IPS DF 6.9 (cell line): Measurements from ENCODE around the gene SPATC1L.
"Not testable (repeated sequence)": the region's sequence is repeated elsewhere in the genome, so short reads cannot be mapped to it uniquely, and the experiment has no call there.

Experiments used
- DNase-seq: peaks from one replicate; pipeline ENCODE4 v3.0.0-alpha.2; 2013; ENCODE audit warnings: low read depth, low spot score
- H3K27ac ChIP-seq: one replicate; pipeline ENCODE4 v1.5.1; 2013; ENCODE audit warnings: low read length, control low read depth
- H3K27me3 ChIP-seq: 2 replicates; pipeline ENCODE4 v1.6.1; 2013; ENCODE audit warnings: mild to moderate bottlenecking, low read length; ENCODE audit not compliant: control insufficient read depth, insufficient read depth
- H3K36me3 ChIP-seq: 2 replicates; pipeline ENCODE4 v1.6.1; 2013; ENCODE audit warnings: low read length; ENCODE audit not compliant: control insufficient read depth, insufficient read depth
- H3K4me1 ChIP-seq: 2 replicates; pipeline ENCODE4 v1.6.1; 2013; ENCODE audit warnings: low read length; ENCODE audit not compliant: control insufficient read depth, insufficient read depth
- H3K4me3 ChIP-seq: 2 replicates; pipeline ENCODE4 v1.5.1; 2013; ENCODE audit warnings: mild to moderate bottlenecking, low read length
- H3K9me3 ChIP-seq: 2 replicates; pipeline ENCODE4 v1.6.1; 2013; ENCODE audit warnings: low read length, inconsistent platforms; ENCODE audit not compliant: control insufficient read depth, insufficient read depth
- WGBS: extraction: QIAGEN DNeasy Blood & Tissue Kit; methylation state at CpG from one replicate; pipeline ENCODE4 v1.1.7; 2013; ENCODE audit warnings: mixed read lengths, missing lambda C conversion rate; ENCODE audit not compliant: insufficient read length, insufficient coverage; 5-methylcytosine and 5-hydroxymethylcytosine counted together

The SPATC1L gene

DNA sequence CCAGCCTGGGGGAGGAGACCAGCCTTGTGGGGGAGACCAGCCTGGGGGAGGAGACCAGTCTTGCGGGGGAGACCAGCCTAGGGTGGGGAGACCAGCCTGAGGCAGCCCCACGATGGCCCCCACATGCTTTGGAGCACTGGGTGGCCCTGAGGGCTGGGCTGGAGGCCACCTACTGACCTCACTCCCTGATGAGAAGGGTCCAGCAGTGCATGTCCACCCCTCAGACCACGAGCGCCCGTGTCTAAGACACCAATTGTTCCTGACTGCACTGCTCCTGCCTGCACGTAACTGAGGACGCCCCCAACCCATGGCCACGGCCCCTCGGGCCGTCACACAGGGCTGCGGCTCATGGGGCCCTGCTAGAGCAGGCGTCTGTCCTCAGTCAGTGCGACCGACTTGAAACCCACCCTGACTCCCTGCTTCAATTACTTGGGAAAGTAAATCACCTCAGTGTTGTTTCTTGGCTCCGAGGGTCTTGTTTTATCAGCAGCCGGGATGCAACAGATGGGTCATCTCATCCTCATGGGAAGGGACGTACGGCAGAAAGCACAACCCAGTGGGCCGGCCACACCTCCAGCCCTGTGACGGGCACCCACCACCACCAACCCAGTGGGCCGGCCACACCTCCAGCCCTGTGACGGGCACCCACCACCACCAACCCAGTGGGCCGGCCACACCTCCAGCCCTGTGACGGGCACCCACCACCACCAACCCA lies at the start of gene SPATC1L:
SPATC1L (minus strand) TSS at position 550 of the 715 bp plus-strand sequence. CDS start 1,643 bp downstream, outside the sequence.
- Histone ChIP-seq H3K27ac (no peak within 1 kb of the TSS), H3K27me3 (no peaks in the 10 kb centered on the region), H3K4me1 (no peaks in the 10 kb centered on the region; the same call in 1 of the 2 replicates), H3K9me3 (no peaks in the 10 kb centered on the region), H3K36me3 (peaks cover 2% of the 10 kb centered on the region; the same call in 1 of the 2 replicates), H3K4me3 (peak within 1 kb of the TSS; percentile 91)
- DNase-seq, result no peak
- no CpG with 5 or more reads among the region's 24 CpGs for WGBS

DNA sequence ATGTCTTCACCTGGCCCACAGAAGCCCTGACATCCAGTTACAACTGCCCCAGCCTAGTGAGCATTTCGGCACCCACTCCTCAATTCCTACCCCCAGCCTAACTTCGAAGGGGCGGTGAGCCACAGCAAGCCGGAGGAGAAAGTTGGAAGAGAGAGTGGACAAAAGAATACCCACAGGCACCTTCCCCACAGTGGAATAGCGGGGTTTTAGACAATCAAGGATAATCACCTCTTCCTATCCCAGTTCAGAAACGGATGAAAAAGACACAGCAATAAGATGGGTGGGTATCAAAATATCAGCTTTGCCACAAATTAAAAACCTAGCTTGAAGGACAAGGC lies 45.6 kb upstream of the SPATC1L start:
- no peak for DNase-seq
- Histone ChIP-seq H3K36me3 (peaks cover 6% of the 10 kb centered on the region; the same call in 1 of the 2 replicates), H3K27me3 (no peaks in the 10 kb centered on the region), H3K9me3 (no peaks in the 10 kb centered on the region), H3K4me3 (peak overlapping the region; percentile 58; the same call in 1 of the 2 replicates), H3K4me1 (no peaks in the 10 kb centered on the region; the same call in 1 of the 2 replicates), H3K27ac (no peak overlapping the region)
- WGBS, result no CpG with 5 or more reads among the region's 6 CpGs

DNA sequence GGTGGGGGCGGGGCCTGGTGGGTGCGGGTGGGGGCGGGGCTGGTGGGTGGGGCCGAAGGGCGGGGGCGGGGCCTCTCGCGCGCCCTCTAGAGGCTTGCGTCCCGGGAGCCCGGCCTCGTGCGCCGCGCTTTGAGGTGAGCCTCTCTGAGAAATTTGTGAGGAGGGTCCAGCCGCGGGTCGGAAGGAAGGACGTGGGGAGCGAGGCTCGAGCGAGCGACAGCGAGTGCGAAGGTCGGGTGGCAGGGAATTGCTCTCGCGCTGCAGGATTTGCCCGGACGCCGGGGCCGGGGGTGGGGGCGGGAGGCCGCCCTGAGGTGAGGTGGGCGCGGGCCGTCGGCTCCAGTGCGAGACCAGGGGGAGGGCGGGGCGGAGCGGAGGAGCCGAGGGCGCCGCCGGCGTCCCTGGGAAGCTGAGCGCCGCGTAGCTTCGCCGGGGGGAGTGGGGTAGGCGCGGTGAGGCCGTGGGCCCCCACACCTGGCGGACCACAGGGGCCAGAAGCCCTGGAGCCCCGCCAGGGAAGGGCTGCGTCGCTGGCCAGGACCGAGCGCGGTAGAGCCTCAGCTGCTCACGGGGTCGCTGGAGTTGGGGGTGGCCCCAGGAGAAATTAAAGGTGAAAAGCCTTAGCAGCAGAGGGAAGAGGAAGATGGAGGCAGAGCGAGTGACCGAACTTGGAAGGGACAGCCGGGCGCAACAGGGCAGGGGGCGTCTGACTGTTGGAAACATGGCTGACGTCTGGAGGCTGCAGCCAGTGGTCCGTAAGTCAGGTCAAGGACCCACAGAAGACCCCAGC lies 45.1 kb upstream of the SPATC1L start:
- no peaks in the 10 kb centered on the region; the same call in 1 of the 2 replicates for H3K4me1 ChIP-seq
- H3K27me3 ChIP-seq, result no peaks in the 10 kb centered on the region
- H3K36me3 ChIP-seq, result peaks cover 1% of the 10 kb centered on the region; the same call in 1 of the 2 replicates
- WGBS, result no CpG with 5 or more reads among the region's 72 CpGs
- H3K27ac ChIP-seq, result no peak overlapping the region
- H3K4me3 ChIP-seq, result peak overlapping the region; percentile 58
- no peak for DNase-seq
- H3K9me3 ChIP-seq, result no peaks in the 10 kb centered on the region

DNA sequence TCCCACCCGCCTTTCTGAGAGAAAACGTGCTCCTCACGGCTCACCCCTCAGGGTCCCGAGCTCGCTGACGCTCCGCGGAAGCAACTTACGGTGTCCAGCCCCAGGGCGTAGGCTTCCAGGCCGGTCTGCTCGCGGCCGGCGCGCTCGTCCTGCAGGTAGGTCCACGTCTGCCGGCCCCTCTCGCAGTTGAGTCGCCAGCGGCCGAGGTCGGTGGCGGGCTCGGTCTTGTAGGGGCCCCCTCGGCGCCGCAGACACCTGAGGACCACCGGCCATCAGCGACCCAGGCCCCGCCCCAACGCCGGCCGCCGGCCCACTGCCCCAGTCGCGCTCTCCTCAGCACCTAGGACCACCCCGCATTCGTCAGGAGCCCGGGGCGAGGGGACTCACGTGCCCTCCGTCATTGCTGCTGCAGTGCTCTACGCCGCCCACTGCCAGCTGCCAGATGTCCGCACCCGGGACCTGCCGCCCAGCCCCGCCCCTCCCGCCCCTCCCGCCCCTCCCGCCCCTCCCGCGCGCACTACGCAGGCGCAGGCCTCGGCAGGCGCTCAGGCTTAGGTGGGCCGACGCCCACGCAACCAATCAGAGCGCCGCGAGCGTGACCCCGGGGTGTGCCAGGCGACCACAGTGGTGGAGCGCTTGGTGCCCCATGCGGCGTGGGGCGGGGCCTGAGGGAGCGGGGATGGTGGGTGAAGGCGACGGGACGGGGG lies 44.2 kb upstream of the SPATC1L start, which contains the start of gene LSS:
LSS (minus strand) TSS at position 430 of the 707 bp plus-strand sequence; CDS start at position 401, 29 bp downstream.
- no peaks in the 10 kb centered on the region; the same call in 1 of the 2 replicates for H3K4me1 ChIP-seq
- peak within 1 kb of the TSS; percentile 58 for H3K4me3 ChIP-seq
- WGBS, result no CpG with 5 or more reads among the region's 77 CpGs
- H3K9me3 ChIP-seq, result no peaks in the 10 kb centered on the region
- H3K27ac ChIP-seq, result no peak within 1 kb of the TSS
- H3K36me3 ChIP-seq, result no peaks in the 10 kb centered on the region; the same call in 1 of the 2 replicates
- peak; percentile 89 for DNase-seq
- no peaks in the 10 kb centered on the region for H3K27me3 ChIP-seq

DNA sequence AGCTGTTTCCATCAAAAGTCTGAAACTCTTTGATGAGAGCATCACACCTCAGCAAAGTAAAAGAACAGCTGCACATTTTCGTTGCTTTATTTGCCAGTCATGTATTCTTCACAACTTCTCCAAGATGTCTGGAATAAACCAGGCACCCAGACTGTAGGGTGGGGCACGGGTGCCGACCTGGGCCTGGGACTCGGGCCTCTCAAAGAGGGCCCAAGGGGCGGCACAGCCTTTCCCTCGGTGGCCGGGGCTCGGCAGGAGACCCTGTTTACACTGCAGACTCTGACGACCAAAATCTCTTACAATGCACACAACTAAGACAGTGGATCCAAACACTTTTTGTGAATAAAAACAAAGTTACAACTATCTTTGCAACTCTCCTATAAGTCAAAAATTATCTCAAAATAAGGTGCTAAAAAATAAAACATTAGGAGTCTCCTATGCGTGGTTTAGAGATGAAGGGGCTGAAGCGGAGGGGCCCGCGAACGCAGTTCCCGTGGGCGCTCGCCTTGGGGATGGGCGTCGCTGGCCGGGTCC lies 43.6 kb upstream of the SPATC1L start:
- no peaks in the 10 kb centered on the region; the same call in 1 of the 2 replicates for H3K4me1 ChIP-seq
- DNase-seq, result no peak
- H3K27me3 ChIP-seq, result no peaks in the 10 kb centered on the region
- H3K4me3 ChIP-seq, result peak overlapping the region; percentile 58; the same call in 1 of the 2 replicates
- no peaks in the 10 kb centered on the region for H3K9me3 ChIP-seq
- WGBS, result no CpG with 5 or more reads among the region's 20 CpGs
- H3K36me3 ChIP-seq, result no peaks in the 10 kb centered on the region; the same call in 1 of the 2 replicates
- no peak overlapping the region for H3K27ac ChIP-seq

DNA sequence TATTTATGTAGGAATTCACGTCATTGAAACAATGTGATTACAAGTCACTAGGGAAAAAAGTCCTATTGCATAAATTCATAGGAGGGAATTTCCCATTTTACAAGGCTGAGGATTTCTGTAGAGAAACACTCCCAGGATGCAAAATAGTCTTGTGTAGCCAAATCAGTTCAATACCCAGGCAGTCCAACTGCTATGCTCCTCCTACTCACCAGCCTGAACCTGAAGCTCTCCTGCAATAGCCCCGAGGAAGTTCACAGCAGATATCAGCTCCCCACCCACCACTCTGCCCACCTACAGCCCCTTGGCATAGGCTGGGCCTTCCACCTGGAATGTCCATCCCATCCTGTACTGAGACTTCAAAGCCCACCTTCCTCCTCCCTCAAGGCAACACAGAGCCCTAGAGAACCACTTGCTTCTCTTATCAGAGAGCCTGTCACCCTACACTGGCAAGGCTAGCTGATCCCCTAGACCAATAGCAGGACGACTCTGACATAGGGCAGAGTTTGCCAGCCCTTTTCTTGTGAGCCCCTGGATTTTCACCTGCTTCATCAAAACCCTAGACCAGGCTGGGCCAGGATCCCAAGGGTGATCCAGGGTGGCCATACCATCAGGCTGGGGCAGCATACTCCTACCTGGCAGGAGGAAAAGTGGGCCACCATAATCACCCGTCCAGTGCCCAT lies 42.8 kb upstream of the SPATC1L start:
- Histone ChIP-seq H3K4me1 (no peaks in the 10 kb centered on the region; the same call in 1 of the 2 replicates), H3K36me3 (no peaks in the 10 kb centered on the region; the same call in 1 of the 2 replicates), H3K9me3 (no peaks in the 10 kb centered on the region), H3K4me3 (no peak overlapping the region; the same call in 1 of the 2 replicates), H3K27me3 (no peaks in the 10 kb centered on the region), H3K27ac (no peak overlapping the region)
- WGBS, result no CpG with 5 or more reads among the region's 4 CpGs
- DNase-seq, result no peak

DNA sequence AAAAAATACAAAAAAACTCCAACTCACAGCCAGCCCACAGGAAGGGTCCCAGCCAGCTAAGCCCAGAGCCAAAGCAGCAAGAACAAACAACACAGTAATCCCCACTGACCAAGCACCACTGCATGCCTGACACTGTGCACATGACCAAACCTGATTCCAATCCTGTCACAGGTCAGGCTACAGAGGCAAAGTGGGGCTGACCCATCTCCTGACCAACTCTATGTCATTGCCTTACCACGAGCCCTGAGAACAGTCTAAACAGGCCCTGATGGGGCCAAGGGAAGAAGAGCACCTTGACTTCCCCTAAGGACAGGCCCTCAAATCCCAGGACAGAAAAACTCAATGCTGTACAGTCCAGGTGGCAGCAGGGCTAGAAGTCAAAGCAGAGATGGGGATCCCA lies 41.9 kb upstream of the SPATC1L start:
- Histone ChIP-seq H3K4me3 (no peak overlapping the region), H3K36me3 (peaks cover 4% of the 10 kb centered on the region; the same call in 1 of the 2 replicates), H3K4me1 (no peaks in the 10 kb centered on the region; the same call in 1 of the 2 replicates), H3K9me3 (no peaks in the 10 kb centered on the region), H3K27ac (no peak overlapping the region), H3K27me3 (no peaks in the 10 kb centered on the region)
- WGBS, result no CpG with 5 or more reads among the region's 1 CpG
- no peak for DNase-seq

DNA sequence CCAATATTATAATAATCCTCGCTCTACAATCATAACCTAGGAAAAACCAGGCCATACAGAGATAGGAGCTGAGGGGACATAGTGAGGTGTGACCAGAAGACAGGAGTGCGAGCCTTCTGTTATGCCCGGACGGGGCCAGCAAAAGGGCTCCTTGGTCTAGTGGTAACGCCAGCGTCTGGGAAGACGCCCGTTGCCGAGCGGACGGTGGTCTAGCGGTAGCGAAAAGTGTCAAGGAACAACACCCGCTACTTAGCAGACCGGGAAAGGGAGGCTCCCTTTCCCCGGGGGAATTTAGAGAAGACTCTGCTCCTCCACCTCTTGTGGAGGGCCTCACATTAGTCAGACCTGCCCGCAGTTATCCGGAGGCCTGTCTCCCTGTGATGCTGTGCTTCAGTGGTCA lies 39.4 kb upstream of the SPATC1L start:
- H3K4me3 ChIP-seq, H3K4me1 ChIP-seq, DNase-seq, H3K9me3 ChIP-seq, H3K27me3 ChIP-seq, H3K27ac ChIP-seq: not testable (repeated sequence)
- peaks cover 14% of the 10 kb centered on the region for H3K36me3 ChIP-seq
- no CpG with 5 or more reads among the region's 18 CpGs for WGBS

DNA sequence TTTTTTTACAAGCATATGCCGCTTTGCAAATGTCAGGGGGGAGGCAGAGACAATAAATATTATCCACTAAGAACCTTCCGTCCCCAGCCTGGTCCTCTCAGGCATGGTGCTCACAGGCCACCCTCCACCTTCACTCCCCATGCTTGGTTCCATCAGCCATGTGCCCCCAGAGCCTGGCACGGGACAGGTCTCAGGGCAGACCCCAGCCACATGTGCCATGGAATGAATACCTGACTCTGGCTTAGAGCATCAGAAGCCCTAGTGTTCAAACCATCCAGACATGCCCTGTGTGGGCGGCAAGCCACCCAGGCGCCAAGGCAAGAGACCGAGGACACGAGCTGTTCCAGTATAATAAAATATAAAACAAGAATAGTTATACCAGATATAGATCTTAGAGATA lies 39.0 kb upstream of the SPATC1L start:
- H3K27ac ChIP-seq, result no peak overlapping the region
- no peaks in the 10 kb centered on the region for H3K9me3 ChIP-seq
- no peak overlapping the region for H3K4me3 ChIP-seq
- WGBS, result no CpG with 5 or more reads among the region's 7 CpGs
- DNase-seq, result no peak
- H3K36me3 ChIP-seq, result peaks cover 14% of the 10 kb centered on the region
- H3K4me1 ChIP-seq, result peaks cover 3% of the 10 kb centered on the region
- no peaks in the 10 kb centered on the region for H3K27me3 ChIP-seq
